ENCODE data around the gene CHMP2A. TPM values are rescaled to one million over a fixed set of nuclear protein-coding genes. Genes with fewer than 3 reads are reported as not detected.

CHMP2A gene
- total RNA-seq, 1 donor from 2014 or later: 64.6 TPM

- Mint-ChIP-seq H3K9me3 (no peaks in the 10 kb centered on the region), H3K4me3 (peak overlapping the region; percentile 80), H3K27me3 (ENCODE audit: low read depth) (peaks cover 31% of the 10 kb centered on the region), H3K36me3 (ENCODE audit: low read depth) (no peaks in the 10 kb centered on the region), H3K4me1 (peaks cover 15% of the 10 kb centered on the region), H3K27ac (ENCODE audit: unreplicated experiment) (peak overlapping the region; percentile 35)
- TF ChIP-seq CTCF (conservative IDR thresholded peaks at IDR 0.05): no peak
- peak; percentile 63 for DNase-seq (ENCODE audit: low read depth, low spot score)
These were observed 16.4 kb downstream of the CHMP2A start for GRCh38 chr19:58538257-58539168.

- Mint-ChIP-seq H3K27ac (ENCODE audit: unreplicated experiment) (no peak overlapping the region), H3K36me3 (ENCODE audit: low read depth) (no peaks in the 10 kb centered on the region), H3K9me3 (no peaks in the 10 kb centered on the region), H3K27me3 (ENCODE audit: low read depth) (peaks cover 21% of the 10 kb centered on the region), H3K4me3 (no peak overlapping the region), H3K4me1 (peaks cover 15% of the 10 kb centered on the region)
- no peak for TF ChIP-seq CTCF (conservative IDR thresholded peaks at IDR 0.05)
- no peak for DNase-seq (ENCODE audit: low read depth, low spot score)
These were observed 17.8 kb downstream of the CHMP2A start for GRCh38 chr19:58536852-58537798.

GRCh38 chr19:58535857-58536256, 19.0 kb downstream of the CHMP2A start:
- Mint-ChIP-seq H3K36me3 (ENCODE audit: low read depth) (no peaks in the 10 kb centered on the region), H3K9me3 (no peaks in the 10 kb centered on the region), H3K27me3 (ENCODE audit: low read depth) (peaks cover 24% of the 10 kb centered on the region), H3K4me3 (peak overlapping the region; percentile 6), H3K4me1 (peaks cover 15% of the 10 kb centered on the region), H3K27ac (ENCODE audit: unreplicated experiment) (no peak overlapping the region)
- no peak for TF ChIP-seq CTCF (conservative IDR thresholded peaks at IDR 0.05)
- DNase-seq (ENCODE audit: low read depth, low spot score): no peak

DNA sequence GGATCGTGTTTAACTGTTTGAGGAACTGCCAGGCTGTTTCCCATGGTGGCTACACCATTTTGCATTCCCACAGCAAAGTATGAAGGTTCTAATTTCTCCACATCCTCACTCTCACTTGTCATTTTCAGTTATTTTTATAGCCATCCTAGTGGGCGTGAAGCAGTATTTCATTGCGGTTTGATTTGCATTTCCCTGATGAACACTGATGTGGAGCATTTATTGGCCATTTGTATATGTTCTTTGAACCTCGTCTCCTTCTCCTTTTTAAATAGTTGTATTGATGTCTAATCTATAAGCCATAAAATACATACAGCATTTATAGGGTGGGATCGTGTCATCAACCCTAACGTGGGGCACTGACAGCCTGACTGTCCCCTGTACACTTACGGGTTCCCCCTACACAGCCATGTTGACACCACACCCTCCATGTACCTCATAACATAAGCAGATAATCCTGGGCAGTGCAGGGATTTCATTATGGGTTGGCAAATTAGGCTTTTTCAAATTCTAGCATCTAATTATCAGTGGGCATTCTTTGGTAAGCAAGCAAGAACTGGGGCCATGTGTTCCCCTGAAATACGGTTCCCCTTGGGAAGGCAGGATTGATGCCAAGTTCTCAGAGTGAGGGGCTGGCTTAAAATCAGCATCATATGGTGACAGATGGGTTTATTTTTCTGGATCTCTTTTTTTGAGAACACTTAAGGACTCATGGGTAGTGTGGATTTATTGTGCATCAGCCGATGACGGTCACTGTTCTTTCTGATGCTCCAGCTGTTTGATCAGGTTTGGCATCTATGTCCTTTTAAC, 23.7 kb downstream of the CHMP2A start:
- Mint-ChIP-seq H3K9me3 (no peaks in the 10 kb centered on the region), H3K4me1 (peaks cover 10% of the 10 kb centered on the region)
- no peak for TF ChIP-seq CTCF (conservative IDR thresholded peaks at IDR 0.05)

GRCh38 chr19:58529405-58529804, 25.5 kb downstream of the CHMP2A start:
- TF ChIP-seq CTCF (conservative IDR thresholded peaks at IDR 0.05): no peak
- H3K36me3 Mint-ChIP-seq (ENCODE audit: low read depth): no peaks in the 10 kb centered on the region
- no peak overlapping the region for H3K4me3 Mint-ChIP-seq
- H3K27me3 Mint-ChIP-seq (ENCODE audit: low read depth): peaks cover 27% of the 10 kb centered on the region
- peaks cover 4% of the 10 kb centered on the region for H3K4me1 Mint-ChIP-seq
- no peak for DNase-seq (ENCODE audit: low read depth, low spot score)
- H3K27ac Mint-ChIP-seq (ENCODE audit: unreplicated experiment): no peak overlapping the region
- H3K9me3 Mint-ChIP-seq: no peaks in the 10 kb centered on the region

More for the DNA sequence above, 23.7 kb downstream of the CHMP2A start:
- H3K4me3 Mint-ChIP-seq: no peak overlapping the region
- no peak for DNase-seq (ENCODE audit: low read depth, low spot score)
- H3K27me3 Mint-ChIP-seq (ENCODE audit: low read depth): peaks cover 27% of the 10 kb centered on the region
- H3K27ac Mint-ChIP-seq (ENCODE audit: unreplicated experiment): no peak overlapping the region
- H3K36me3 Mint-ChIP-seq (ENCODE audit: low read depth): no peaks in the 10 kb centered on the region
